ENCODE data around the gene RBM28.

DNA sequence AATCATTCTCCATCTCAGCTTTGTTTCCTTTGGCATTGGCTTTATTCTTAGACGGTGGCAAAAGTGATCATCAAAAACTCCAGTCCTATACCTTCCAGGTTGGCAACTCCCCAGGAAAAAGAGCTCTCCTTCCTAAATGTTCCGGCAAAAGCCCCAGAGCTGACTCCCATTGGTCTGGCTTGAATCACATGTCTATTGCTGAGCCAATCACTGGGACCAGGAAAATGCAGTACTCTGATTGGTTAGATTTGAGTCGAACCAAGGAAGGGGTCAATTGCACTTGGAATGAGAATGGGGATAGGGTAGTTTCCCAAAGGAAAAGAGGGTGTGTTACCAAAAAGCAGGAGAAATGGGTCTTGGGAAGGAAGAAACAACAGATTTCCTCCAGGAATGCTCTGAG lies 80.3 kb downstream of the RBM28 start:
- no peak for TF ChIP-seq SMC3 (IDR thresholded peaks at IDR 0.05; ENCODE audit: borderline replicate concordance, low read length)
- TF ChIP-seq CTCF (IDR thresholded peaks at IDR 0.05 in 2 of 3, conservative IDR thresholded peaks at IDR 0.05 in 1 of 3; ENCODE audit: control insufficient read depth in 2 of 3, extremely low read depth in 1 of 3, insufficient read depth in 1 of 3, low read depth in 3 of 3, low read length in 3 of 3): no peak
- no peak for TF ChIP-seq MEF2B (IDR thresholded peaks at IDR 0.05; ENCODE audit: partially characterized antibody, poor library complexity, severe bottlenecking)
- no peak for TF ChIP-seq SUZ12 (IDR thresholded peaks at IDR 0.05; ENCODE audit: unreplicated experiment)
- no peak for TF ChIP-seq POLR2AphosphoS5 (IDR thresholded peaks at IDR 0.05; ENCODE audit: low read length)
- no peak for TF ChIP-seq RB1 (IDR thresholded peaks at IDR 0.05; ENCODE audit: borderline replicate concordance)
- no peak for TF ChIP-seq ETV6 (conservative IDR thresholded peaks at IDR 0.05 in 1 of 2, IDR thresholded peaks at IDR 0.05 in 1 of 2; ENCODE audit: borderline replicate concordance in 1 of 2, low read depth in 1 of 2)
- TF ChIP-seq SRF (IDR thresholded peaks at IDR 0.05; ENCODE audit: low read depth in 2 of 2, low read length in 2 of 2): no peak
- TF ChIP-seq TCF3 (IDR thresholded peaks at IDR 0.05; ENCODE audit: borderline replicate concordance, insufficient read depth, low read depth, low read length): no peak
- TF ChIP-seq, protein P1, sequence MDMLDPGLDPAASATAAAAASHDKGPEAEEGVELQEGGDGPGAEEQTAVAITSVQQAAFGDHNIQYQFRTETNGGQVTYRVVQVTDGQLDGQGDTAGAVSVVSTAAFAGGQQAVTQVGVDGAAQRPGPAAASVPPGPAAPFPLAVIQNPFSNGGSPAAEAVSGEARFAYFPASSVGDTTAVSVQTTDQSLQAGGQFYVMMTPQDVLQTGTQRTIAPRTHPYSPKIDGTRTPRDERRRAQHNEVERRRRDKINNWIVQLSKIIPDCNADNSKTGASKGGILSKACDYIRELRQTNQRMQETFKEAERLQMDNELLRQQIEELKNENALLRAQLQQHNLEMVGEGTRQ (IDR thresholded peaks at IDR 0.05; ENCODE audit: borderline replicate concordance, low read depth, low read length): no peak
- no peak for TF ChIP-seq BCL11A (IDR thresholded peaks at IDR 0.05; ENCODE audit: low read depth, low read length)
